Hematopoietic multipotent progenitor cell (in vitro differentiated cells): ENCODE results near the gene FXYD3. TPM values are rescaled to one million over a fixed set of nuclear protein-coding genes. Genes with fewer than 3 reads are reported as not detected.

Experiments
- small RNA-seq: library from RNA; depleted of rRNA; stranded (forward); fragments of <200 nt; gene quantifications from one replicate; pipeline ENCODE3, GENCODE V24; 2012
- total RNA-seq: library from RNA; depleted of rRNA; stranded (reverse); fragments of >200 nt; gene quantifications from one replicate; pipeline ENCODE4 v1.2.3, GENCODE V29; 2012

FXYD3 gene
- total RNA-seq, 1 donor: 0.81 TPM

Small RNA genes within 50 kb of the gene (small RNA-seq; reads per million reads assigned to genes)
- gene AC020907.2: not detected

Other genes with a start within 250 kb of the FXYD3 start
- gene ZNF30, start 188.9 kb upstream of the FXYD3 start, total RNA-seq: 1.6 TPM
- 36.9 TPM for gene ZNF792, start 151.6 kb upstream of the FXYD3 start, total RNA-seq
- 57.4 TPM for gene GRAMD1A, start 115.5 kb upstream of the FXYD3 start, total RNA-seq
- gene SCN1B, start 85.4 kb upstream of the FXYD3 start, total RNA-seq: 1.9 TPM
- under 0.01 TPM for gene HPN, start 74.1 kb upstream of the FXYD3 start, total RNA-seq
- 0.27 TPM for gene LGI4, start 19.2 kb downstream of the FXYD3 start, total RNA-seq
- gene FXYD1, start 23.0 kb downstream of the FXYD3 start, total RNA-seq: not detected
- gene FXYD7, start 27.4 kb downstream of the FXYD3 start, total RNA-seq: not detected
- 319 TPM for gene FXYD5, start 38.9 kb downstream of the FXYD3 start, total RNA-seq
- gene FAM187B, start 112.9 kb downstream of the FXYD3 start, total RNA-seq: not detected
- gene LSR, start 133.2 kb downstream of the FXYD3 start, total RNA-seq: 14.3 TPM
- gene USF2, start 153.1 kb downstream of the FXYD3 start, total RNA-seq: 160 TPM
- gene HAMP, start 166.7 kb downstream of the FXYD3 start, total RNA-seq: 0.27 TPM
- 0.27 TPM for gene MAG, start 176.3 kb downstream of the FXYD3 start, total RNA-seq
- gene CD22, start 213.4 kb downstream of the FXYD3 start, total RNA-seq: 11.0 TPM
- 0.27 TPM for gene FFAR1, start 232.1 kb downstream of the FXYD3 start, total RNA-seq
- 0.54 TPM for gene FFAR3, start 242.6 kb downstream of the FXYD3 start, total RNA-seq